Stimulated activated CD8-positive, alpha-beta memory T cell treated with anti-CD3 and anti-CD28 coated beads, Interleukin-12 subunit alpha, Interleukin-12 subunit beta, amount 100 ng/mL, for 24 hours (primary cell): ENCODE data around the gene DENND5A.
"Not testable (repeated sequence)": the region's sequence is repeated elsewhere in the genome, so short reads cannot be mapped to it uniquely, and the experiment has no call there.

Source experiments
- DNase-seq: peaks from one replicate; pipeline ENCODE4 v3.0.0-alpha.2; 2020; ENCODE audit errors: extremely low read depth

The DENND5A gene

GRCh38 chr11:9097186-9097943 lies 167.8 kb downstream of the DENND5A start:
- DNase-seq, result not testable (repeated sequence)

GRCh38 chr11:9096427-9096826 lies 168.7 kb downstream of the DENND5A start:
- no peak for DNase-seq

- no peak for DNase-seq
Measured at GRCh38 chr11:9095421-9095820, 169.7 kb downstream of the DENND5A start.

GRCh38 chr11:9094420-9094819 lies 170.7 kb downstream of the DENND5A start:
- DNase-seq, result no peak

GRCh38 chr11:9092853-9093778 lies 172.0 kb downstream of the DENND5A start:
- DNase-seq, result no peak

- no peak for DNase-seq
Measured at GRCh38 chr11:9092072-9092471, 173.1 kb downstream of the DENND5A start.

GRCh38 chr11:9091044-9091922 lies 173.9 kb downstream of the DENND5A start, which contains the start of gene SCUBE2:
Gene SCUBE2 (minus strand): TSS chr11:9091599. CDS start chr11:9091528, 71 bp downstream.
- no peak for DNase-seq

GRCh38 chr11:9090488-9091043 lies 174.6 kb downstream of the DENND5A start:
- DNase-seq, result no peak

GRCh38 chr11:9089636-9090035 lies 175.5 kb downstream of the DENND5A start:
- no peak for DNase-seq

GRCh38 chr11:9089061-9089460 lies 176.1 kb downstream of the DENND5A start:
- DNase-seq, result no peak
